Measurements from ENCODE around the gene CCDC87. TPM values are rescaled to one million over a fixed set of nuclear protein-coding genes. Genes with fewer than 3 reads are reported as not detected.

The CCDC87 gene
- total and polyA plus RNA-seq, 7 donors: 0.06 to 1.1 (median 0.36) TPM; not detected in 1

GRCh38 chr11:66556086-66556485, 36.8 kb downstream of the CCDC87 start:
- ATAC-seq (no peak), DNase-seq (no peak)
- no peak for TF ChIP-seq CTCF (IDR thresholded peaks at IDR 0.05)
- no peaks in the 10 kb centered on the region for H3K36me3 ChIP-seq (ENCODE audit: insufficient read depth in 1 of 2, low read depth in 1 of 2)
- 60 to 87% (median 74%) methylated on average over 7 of the region's 7 CpGs for WGBS, 3 donors
- intact Hi-C loops (cut with DNase I): no loop called here
- H3K4me3 ChIP-seq: no peak overlapping the region
- no peak overlapping the region for H3K27ac ChIP-seq
- no peaks in the 10 kb centered on the region for H3K9me3 ChIP-seq
- H3K4me1 ChIP-seq: peaks cover 4% of the 10 kb centered on the region
- H3K27me3 ChIP-seq (ENCODE audit: insufficient read depth in 3 of 3, low read length in 2 of 3): no peaks in the 10 kb centered on the region

- H3K36me3 ChIP-seq (ENCODE audit: insufficient read depth in 1 of 2, low read depth in 1 of 2): no peaks in the 10 kb centered on the region
- no peak overlapping the region for H3K27ac ChIP-seq
- no peaks in the 10 kb centered on the region for H3K27me3 ChIP-seq (ENCODE audit: insufficient read depth in 3 of 3, low read length in 2 of 3)
- intact Hi-C loops (cut with DNase I): no loop called here
- no peak for TF ChIP-seq CTCF (IDR thresholded peaks at IDR 0.05)
- H3K9me3 ChIP-seq: no peaks in the 10 kb centered on the region
- peaks cover 4% of the 10 kb centered on the region for H3K4me1 ChIP-seq
- DNase-seq (no peak), ATAC-seq (no peak)
- 65 to 75% (median 67%) methylated on average over 1 to 3 of the region's 3 CpGs for WGBS, 3 donors
- H3K4me3 ChIP-seq: no peak overlapping the region
Measured at GRCh38 chr11:66555416-66555815, 37.4 kb downstream of the CCDC87 start.

- H3K4me1 ChIP-seq: peaks cover 4% of the 10 kb centered on the region
- ATAC-seq: no peak
- H3K27ac ChIP-seq: no peak overlapping the region
- H3K4me3 ChIP-seq: no peak overlapping the region
- intact Hi-C loops (cut with DNase I): no loop called here
- no peaks in the 10 kb centered on the region for H3K27me3 ChIP-seq (ENCODE audit: insufficient read depth in 3 of 3, low read length in 2 of 3)
- no peak for DNase-seq
- no peaks in the 10 kb centered on the region for H3K9me3 ChIP-seq
- H3K36me3 ChIP-seq (ENCODE audit: insufficient read depth in 1 of 2, low read depth in 1 of 2): no peaks in the 10 kb centered on the region
- no peak for TF ChIP-seq CTCF (IDR thresholded peaks at IDR 0.05)
- 48 to 75% (median 58%) methylated on average over 5 of the region's 5 CpGs for WGBS, 3 donors
Measured at GRCh38 chr11:66554602-66555001, 38.3 kb downstream of the CCDC87 start.

GRCh38 chr11:66550887-66551286, 42.0 kb downstream of the CCDC87 start:
- intact Hi-C loops (cut with DNase I): no loop called here
- 80 to 94% (median 86%) methylated on average over 4 of the region's 4 CpGs for WGBS, 3 donors

More at GRCh38 chr11:66550887-66551286, 42.0 kb downstream of the CCDC87 start:
- no peak for TF ChIP-seq CTCF (IDR thresholded peaks at IDR 0.05)
- peaks cover 13% of the 10 kb centered on the region for H3K4me1 ChIP-seq
- DNase-seq (no peak), ATAC-seq (no peak)
- H3K9me3 ChIP-seq: no peaks in the 10 kb centered on the region
- no peaks in the 10 kb centered on the region for H3K36me3 ChIP-seq (ENCODE audit: insufficient read depth in 1 of 2, low read depth in 1 of 2)
- H3K4me3 ChIP-seq: no peak overlapping the region
- no peaks in the 10 kb centered on the region for H3K27me3 ChIP-seq (ENCODE audit: insufficient read depth in 3 of 3, low read length in 2 of 3)
- H3K27ac ChIP-seq: peak overlapping the region; percentile 37
